Panc1 (cell line): ENCODE results near the gene ADK.

Source experiments
- CTCF ChIP-seq: fragments of 450-650 bp; IDR thresholded peaks from 2 replicates; pipeline ENCODE4 v1.5.1; 2017; ENCODE audit warnings: mild to moderate bottlenecking
- POLR2AphosphoS5 ChIP-seq: IDR thresholded peaks from 2 replicates; pipeline ENCODE4 v1.6.1; 2012; ENCODE audit warnings: mild to moderate bottlenecking, low read depth, low read length, moderate library complexity
- REST ChIP-seq, 2 experiments: IDR thresholded peaks; 2 replicates each; pipeline ENCODE4 v1.6.1; 2011 to 2012; ENCODE audit warnings: low read depth in 2 of 2, control low read depth in 1 of 2, low read length in 1 of 2, mild to moderate bottlenecking in 1 of 2, moderate library complexity in 1 of 2; ENCODE audit not compliant: insufficient read depth in 1 of 2
- SIN3A ChIP-seq: IDR thresholded peaks from 2 replicates; pipeline ENCODE4 v1.6.1; 2012; ENCODE audit warnings: low read depth, mild to moderate bottlenecking, low read length, moderate library complexity, borderline replicate concordance; ENCODE audit not compliant: insufficient read depth
- TCF7L2 ChIP-seq: IDR thresholded peaks from 2 replicates; pipeline ENCODE4 v1.6.1; 2011; ENCODE audit warnings: mild to moderate bottlenecking, low read depth, low read length, inconsistent platforms

GRCh38 chr10:74160013-74160412, 9.0 kb downstream of the ADK start:
- TF ChIP-seq CTCF (no peak), REST (IDR thresholded peaks at IDR 0.05; ENCODE audit: insufficient read depth in 1 of 2, low read depth in 2 of 2, low read length in 1 of 2) (no peak), POLR2AphosphoS5 (no peak), TCF7L2 (no peak), SIN3A (no peak)
